ENCODE data around the gene HUWE1. TPM values are rescaled to one million over a fixed set of nuclear protein-coding genes. Genes with fewer than 3 reads are reported as not detected.
"Not testable (repeated sequence)": the region's sequence is repeated elsewhere in the genome, so short reads cannot be mapped to it uniquely, and the experiment has no call there.

Gene HUWE1
- total RNA-seq, 1 donor from 2014 or later = 123 TPM

- DNase-seq = no peak
These were observed 69.6 kb downstream of the HUWE1 start for GRCh38 chrX:53616946-53617345.

DNA sequence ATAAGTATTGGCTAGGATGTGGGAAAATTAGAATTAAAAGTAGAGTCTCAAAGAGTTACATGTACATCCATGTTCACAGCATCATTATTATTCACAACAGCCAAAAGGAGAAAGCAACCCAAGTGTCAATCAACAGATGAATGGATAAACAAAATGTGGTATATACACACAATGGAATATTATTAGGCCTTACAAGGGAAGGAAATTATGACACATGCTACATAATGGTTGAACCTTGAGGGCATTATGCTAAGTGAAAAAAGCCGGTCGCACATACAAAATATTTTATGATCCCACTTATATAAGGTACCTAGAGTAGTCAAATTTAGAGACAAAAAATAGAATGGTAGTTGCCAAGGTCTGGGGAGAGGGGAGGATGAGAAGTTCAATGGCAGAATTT, 80.1 kb downstream of the HUWE1 start:
- no peak for DNase-seq

GRCh38 chrX:53605004-53605403, 81.5 kb downstream of the HUWE1 start:
- no peak for DNase-seq

DNA sequence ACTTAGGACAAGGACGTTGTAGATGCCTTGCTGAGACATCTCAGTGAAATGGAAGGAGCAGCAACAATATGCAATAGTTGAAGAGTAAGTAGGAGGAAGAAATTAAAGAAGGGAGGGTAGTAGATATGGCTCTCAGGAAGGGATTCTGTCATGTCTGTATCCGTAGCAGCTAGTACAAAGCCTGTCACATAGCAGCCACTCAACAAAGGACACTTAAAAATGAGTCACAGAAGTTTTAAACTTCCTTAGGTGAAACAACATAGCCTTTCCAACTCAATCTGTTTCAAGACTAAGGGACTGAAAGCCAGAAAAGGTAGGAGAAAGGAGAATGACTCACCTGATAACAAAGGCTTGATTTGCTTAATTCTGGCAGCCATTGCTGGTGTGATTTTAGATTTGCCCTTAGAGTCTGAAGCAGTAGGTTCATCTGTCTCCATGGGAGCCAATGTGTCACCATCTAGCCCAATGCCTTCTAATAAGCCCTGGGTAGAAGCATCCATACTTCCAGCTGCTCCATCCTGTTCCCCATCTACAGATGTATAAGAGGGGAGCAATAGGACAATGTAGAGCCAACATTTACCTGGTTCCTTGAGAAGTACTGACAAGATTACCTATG, 86.6 kb downstream of the HUWE1 start:
- DNase-seq = no peak

DNA sequence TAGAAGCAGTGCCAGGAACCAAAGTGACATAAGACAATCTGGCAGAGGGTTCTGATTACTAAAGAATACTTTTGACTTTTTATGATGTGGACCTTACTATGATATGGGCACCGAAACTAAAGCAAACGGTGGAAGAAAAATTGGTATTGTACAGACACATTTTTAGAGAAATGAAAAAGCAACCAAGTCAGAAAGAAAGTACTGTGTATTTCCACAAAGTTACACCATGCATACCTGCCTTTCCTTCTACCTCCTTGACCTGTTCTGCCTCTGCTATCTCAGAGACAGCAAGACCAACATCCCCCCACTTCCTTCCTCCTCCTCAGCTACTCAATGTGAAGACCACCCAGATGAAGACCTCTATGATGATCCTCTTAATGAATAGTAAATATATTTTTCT, 88.3 kb downstream of the HUWE1 start:
- no peak for DNase-seq

DNA sequence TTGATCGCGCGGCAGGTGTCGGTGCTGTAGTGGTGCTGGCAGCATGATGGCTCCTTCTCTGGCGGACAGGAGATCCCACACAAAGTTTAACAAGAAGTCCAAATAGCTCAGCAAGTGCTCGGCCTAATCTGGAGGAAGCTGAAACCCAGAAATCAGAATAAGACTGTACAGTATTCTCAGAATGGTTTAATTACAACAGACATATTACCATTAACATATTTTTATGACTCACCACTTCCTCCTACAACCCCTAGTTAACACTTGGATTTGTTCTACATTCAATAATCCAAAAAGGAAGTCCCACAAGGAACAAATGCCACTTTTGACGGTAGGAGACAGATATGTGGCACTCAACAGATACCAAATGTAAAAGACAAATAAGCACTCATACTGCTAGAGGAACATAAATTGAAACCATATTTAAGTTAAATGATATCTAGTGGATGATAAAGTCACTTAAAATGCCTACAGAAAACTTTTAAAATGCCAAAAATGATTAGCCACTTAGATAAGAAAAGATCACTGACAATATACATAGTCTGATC, 91.2 kb downstream of the HUWE1 start:
- no peak for DNase-seq

GRCh38 chrX:53594354-53594753, 92.2 kb downstream of the HUWE1 start:
- DNase-seq = no peak

DNA sequence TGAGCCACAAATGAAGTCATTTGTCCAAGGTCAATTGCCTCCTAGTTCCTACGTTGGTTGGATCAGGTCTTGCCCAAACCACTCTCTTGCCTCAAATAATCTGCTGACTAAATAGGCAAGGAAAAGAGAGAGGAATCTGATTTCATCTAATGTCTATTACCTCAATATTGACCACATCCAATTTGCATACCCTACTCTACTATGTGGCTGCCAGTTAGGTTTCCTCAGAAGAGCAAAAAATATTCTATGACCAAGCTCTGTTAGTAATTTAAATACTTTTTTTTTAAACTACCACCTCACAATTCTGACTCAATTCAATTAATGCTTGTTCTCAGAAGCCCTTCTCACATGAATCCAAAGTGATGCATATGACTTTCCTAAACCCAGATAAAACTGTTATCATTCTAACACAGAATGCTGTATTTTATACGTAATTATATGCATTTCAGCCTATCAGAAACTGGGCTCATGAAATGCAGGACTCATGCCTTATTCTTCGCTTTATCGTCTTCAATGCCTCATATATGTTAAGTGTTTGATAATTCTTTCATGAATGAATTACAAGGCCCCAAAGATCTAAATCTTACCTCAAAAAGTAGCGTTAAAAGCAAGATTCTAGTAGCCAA, 98.6 kb downstream of the HUWE1 start:
- no peak for DNase-seq

GRCh38 chrX:53584891-53585290, 101.6 kb downstream of the HUWE1 start:
- no peak for DNase-seq

DNA sequence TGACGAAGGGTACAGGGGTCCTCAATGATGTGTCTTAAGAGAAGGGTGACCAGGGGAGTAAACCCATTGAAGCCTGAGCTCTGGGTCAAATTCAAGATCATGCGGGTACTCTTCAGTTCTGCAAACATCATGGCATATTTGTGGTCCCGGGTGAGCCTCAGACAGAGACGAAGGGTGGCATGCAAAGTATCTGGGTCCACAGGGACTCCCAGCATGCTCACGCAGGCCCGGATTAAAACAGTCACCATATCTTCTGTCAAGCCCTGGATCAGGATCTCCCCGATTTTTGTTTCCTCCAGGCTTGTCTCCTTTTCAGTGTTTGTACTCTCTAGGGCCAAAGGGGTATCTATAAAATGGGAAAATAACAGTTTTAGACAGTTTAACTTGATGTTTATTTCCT, 102.9 kb downstream of the HUWE1 start:
- DNase-seq = no peak

GRCh38 chrX:53580742-53581504, 105.6 kb downstream of the HUWE1 start:
- DNase-seq = no peak

DNA sequence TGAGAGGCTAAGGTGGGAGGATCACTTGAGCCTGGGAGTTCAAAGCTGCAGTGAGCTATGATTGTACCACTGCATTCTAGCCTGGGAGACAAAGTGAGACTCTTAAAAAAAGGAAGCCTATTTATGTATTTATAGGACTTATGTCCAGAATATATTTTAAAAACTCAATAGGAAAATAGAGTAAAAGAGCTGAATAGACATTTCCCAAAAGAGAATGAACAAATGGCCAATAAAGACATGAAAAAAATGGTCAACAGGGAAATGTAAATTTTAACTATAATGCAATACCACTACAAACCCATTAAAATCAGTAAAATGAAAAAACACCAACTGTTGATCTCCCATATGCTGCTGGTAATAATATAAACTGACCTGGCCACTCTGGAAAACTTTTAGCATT, 115.0 kb downstream of the HUWE1 start:
- no peak for DNase-seq

GRCh38 chrX:53563324-53563723, 123.2 kb downstream of the HUWE1 start:
- DNase-seq = no peak

GRCh38 chrX:53561912-53562311, 124.6 kb downstream of the HUWE1 start:
- no peak for DNase-seq

- DNase-seq = no peak
These were observed 127.9 kb downstream of the HUWE1 start for GRCh38 chrX:53558646-53559045.

DNA sequence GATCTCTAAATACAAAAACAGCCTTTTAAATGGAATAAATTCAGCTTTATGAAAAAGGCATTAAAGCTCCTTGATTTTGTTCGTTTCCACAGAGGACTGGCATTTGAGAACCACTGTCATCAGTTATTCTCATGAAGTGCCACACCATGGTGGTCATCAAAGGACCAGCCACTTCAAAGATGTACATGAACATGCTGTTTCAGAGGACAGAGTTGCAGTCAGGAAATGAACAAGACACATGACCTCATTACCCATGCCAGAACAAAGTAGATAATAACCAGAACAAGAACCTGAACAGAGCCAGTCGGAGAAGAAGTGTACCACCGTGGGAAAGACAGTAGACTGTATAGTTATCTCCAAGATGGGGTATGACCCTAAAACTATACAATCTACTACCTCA, 129.7 kb downstream of the HUWE1 start:
- no peak for DNase-seq

DNA sequence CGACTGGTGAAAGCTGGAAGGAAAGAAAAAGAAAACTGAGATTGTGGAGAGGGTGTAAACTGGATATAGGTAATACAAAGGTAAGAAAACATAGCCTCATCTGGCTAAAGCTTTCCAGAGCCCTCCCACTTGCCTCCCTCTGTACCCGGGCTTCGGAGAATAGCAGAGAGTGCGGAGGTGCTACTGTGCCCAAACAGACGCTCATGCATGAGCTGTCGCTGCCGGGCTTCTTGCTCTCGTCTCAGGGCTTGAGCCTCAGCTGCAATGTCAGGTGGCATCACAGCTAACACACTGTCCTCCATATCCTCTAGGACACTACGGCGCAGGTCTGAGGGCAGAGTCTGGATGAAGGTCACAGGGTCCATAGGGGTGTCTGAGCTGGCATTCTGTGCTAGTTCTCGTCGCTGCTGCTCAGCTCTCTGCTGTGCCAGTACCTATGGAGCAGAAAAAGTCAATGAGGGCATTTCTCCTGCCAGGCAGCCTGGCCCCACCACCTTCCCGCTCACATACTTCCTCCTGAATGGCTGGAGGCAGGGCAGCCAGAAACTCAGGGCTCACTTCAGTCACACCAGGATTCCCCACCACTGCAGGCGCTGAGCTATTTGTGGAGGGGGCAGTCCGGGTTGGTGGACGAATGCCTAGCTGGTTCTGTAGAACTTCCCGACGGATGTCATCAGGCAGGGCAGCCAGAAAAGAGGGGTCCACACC, 135.6 kb downstream of the HUWE1 start:
- no peak for DNase-seq

DNA sequence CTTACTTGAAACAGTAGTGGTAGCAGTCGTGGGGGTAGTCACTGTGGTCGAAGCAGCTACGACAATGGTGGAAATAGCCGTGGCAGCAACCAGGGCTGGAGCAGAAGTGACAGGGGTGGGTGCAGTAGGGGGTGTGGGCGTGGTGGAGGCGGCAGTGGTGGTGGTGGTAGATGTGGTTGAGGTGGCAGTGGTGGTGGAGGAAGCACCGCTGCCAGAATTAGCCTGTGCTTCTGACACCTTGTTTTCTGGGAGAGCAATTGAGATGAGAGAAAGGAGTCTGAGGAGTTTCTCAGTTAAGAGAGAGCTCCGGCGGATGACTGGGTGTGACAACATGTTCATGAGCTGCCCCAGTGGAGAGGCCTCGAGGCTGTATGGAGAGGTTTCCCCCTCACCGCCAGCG, 138.9 kb downstream of the HUWE1 start:
- no peak for DNase-seq

DNA sequence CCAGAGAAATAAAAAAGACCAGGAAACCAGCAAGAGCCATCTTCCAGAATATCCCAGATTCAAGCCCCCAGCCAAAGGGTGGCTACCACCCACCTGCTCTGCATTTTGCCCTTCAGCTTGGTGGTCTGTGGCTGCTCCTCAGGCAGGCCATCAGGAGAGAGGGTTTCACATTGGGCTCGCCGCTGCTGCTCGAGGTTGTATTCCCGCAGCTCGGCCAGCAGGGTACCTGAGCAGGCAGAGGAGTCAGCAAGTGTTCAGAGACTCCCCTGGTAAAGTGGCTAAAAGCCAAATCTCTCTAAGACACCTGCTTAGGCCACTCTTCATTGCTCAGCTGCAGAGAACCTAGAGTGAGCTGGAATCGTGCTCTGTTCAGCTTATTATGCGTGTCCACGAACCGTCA, 141.6 kb downstream of the HUWE1 start:
- no peak for DNase-seq

GRCh38 chrX:53538781-53539180, 147.7 kb downstream of the HUWE1 start:
- no peak for DNase-seq

GRCh38 chrX:53531255-53531966, 155.1 kb downstream of the HUWE1 start:
- not testable (repeated sequence) for DNase-seq

DNA sequence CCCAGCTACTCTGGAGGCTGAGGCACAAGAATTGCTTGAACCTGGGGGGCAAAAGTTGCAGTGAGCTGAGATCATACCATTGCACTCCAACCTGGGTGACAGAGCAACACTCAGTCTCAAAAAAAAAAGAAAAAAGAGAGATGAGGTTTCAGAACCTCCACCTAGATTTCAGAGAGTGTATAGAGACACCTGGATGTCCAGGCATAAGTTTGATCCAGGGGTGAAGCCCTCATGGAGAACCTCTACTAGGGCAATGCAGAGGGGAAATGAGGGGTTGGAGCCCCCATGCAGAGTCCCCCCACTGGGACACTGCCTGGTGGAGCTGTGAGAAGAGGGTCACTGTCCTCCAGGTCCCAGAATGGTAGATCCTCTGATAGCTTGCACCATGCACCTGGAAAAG, 159.5 kb downstream of the HUWE1 start:
- DNase-seq = no peak
